CD4-positive, alpha-beta T cell treated with Interleukin-4 for 1 hour (primary cell): ENCODE measurements around the gene XRCC4.
"Not testable (repeated sequence)": the region's sequence is repeated elsewhere in the genome, so short reads cannot be mapped to it uniquely, and the experiment has no call there.

Source experiments
- DNase-seq, 2 donors: peaks; one replicate each; pipeline ENCODE4 v3.0.0-alpha.2; 2020 to 2022

XRCC4 gene

DNA sequence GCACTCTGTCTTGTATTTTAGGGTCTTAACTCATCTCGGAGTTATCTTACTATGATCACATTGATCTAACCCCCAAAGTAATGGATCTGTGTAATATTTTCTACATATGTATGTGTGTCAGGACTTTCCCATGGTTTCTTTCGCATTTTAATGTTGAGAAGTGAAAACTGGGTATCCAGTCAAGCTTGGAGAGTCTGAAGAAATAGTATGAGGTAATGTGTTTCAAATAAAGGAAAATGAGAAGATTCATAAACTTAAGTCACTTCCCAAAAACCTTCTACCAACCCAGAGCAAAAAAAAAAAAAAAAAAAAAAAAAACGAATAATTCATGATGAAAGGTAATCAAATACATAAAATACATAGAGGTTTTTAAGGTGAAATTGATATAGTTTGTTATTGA, 206.4 kb downstream of the XRCC4 start:
- DNase-seq = no peak

DNA sequence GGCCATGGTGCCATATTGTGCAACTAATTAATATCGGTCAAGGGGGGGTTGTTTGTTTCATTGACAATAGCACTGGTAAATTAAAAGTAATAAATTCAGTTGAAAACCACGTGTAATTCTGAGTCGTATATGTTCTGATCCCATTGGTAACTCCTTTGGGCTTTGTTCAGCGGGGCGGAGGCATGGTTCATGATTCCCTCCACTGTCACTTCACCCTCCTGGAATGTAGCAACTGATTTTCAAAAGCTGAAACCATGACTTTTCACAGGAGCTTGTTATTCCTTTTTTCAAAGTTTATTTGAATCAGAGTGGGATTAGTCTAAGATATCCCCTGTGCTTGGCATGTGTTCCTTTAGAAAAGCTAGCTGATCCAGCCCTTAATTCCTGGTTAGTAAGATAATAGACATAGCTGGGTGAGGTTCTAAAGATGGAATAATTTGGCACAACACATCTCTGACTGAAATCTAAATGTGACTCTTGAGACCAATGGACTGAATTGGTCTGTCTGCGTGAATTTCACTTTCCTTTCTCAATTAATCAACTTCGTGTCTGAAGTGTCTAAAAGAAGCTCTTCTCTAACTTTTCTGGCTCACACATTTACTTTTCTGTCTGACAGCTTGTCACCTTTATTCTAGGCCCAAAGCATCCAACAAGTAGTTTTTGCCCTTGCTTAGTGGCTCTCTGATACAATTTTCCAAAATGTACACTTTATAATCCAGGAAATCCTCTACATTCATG, 208.5 kb downstream of the XRCC4 start:
- no peak for DNase-seq

- DNase-seq = no peak
Measured at GRCh38 chr5:83294246-83294645, 216.9 kb downstream of the XRCC4 start.

GRCh38 chr5:83299353-83299752, 222.0 kb downstream of the XRCC4 start:
- no peak for DNase-seq

DNA sequence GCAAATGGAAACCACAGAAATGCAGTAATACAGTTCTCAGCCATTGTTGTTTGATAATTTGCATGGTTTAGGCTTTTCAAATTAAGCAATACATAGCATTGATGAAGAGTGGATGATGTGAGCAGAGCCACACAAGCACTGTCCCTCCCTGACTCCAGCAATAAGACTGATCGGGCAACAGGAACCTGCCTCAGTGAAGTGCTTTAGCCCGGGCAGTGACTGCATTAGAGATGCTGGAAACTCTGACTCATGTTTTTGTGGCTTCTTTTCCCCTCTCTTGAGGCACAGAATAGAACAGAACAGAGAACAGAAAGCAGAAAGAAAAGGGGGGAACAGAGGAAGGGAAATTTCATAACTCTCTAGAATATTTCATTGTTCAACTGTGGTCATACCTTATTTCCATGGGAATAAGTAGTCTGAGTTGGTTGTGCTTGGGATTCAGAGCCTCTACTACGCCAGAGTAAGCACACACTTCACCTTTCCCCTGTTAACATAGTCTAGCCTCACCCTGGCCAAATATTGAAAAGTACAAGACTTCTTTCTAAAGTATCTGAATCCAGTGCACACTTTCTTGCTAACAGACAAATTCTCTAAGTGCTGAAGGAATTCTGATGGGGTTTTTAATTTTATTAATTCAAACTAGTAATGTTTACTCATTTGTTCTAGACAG, 229.4 kb downstream of the XRCC4 start:
- DNase-seq = peak; percentile 22 to 68

DNA sequence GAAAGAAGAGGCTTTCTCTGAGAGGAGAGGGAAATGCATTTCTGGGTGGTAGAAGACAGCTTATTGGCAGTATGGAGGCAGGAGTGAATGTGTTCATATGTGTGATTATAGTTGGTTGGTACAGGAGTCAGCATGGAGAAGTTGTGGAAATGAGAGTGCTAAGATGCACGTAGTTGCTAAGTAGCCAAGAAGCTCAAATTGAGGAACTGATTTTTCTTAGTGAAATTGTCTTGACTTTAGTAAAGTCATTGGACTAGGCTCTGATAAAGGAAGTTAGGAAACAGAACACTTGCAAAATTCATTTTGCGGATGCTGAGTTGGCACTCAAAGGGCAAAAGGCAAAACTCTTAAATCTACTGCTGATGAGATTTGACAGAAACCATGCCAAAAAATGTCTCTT, 235.3 kb downstream of the XRCC4 start:
- peak; percentile 20 to 25 for DNase-seq

GRCh38 chr5:83313436-83313835, 236.1 kb downstream of the XRCC4 start:
- no peak for DNase-seq

DNA sequence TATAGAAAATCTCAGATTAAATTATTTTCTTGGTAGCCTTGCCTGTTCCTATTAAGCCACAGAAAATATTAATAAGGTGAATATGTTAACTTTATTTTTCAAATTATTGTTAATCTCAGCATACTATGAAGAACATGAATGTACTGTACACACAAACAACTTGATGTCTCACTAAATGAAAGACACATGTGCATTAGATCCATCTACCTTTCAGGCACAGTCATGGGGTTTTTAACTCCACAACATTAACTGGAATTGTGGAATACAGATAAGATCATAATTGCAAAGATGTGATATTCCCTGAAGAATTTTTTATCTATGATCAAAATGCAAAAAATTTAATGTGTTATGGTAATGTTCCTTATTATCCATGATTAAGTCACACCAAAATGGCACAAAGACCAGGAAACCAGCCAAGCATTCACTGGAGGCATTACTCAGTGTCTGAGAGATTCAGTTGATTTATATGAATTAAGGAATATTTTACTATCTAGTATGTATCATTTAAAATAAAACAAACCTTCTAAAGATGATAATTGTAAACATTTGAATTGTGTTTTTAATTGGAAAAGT, 244.2 kb downstream of the XRCC4 start:
- no peak for DNase-seq

DNA sequence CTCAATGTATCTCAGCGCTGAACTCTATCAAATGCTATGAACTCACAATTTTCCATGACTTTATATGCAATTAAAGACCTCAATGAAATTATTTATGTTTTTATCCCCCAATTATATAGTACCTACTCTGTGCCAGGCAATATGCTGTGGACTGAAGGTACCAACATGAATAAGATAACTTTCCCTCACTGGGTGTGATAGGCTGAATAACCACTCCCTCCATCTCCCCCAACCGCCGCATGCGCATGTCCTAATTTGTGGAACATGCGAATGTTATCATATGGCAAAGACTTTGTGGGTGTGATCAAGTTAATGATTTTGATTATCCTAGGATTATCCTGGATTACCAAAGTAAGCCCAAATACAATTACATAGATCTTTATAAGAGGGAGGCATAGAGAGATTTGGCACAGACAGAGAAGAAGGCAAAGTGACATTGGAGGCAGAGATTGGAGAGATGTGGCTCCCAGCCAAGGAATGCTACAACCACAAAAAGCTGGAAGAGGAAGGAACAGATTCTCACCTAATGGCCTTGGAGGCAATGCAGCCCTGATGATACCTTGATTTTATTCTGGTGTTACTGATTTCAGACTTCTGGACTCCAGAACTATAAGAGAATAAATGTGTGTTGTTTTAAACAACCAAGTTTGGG, 245.1 kb downstream of the XRCC4 start:
- DNase-seq = no peak

- no peak for DNase-seq
Measured at GRCh38 chr5:83323557-83324180, 246.3 kb downstream of the XRCC4 start.

DNA sequence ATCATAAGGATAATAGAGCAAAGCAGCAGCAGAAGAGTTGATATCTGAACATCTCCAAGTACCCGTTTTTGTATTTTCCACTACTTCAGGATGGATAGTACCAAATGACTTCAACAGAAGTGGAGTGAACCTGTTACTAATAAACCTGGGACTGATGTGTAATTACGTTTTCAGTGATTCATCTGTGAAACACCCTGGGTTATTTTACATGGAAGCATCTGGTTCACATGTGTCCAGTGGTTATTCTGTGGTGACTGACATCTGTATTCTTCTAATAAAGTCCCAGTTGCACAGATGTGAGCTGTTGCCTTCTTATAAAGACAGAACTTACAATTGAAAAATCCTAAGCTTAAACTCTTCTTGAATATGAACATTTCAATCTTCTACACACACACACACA, 254.5 kb downstream of the XRCC4 start:
- DNase-seq = no peak

GRCh38 chr5:83337453-83338035, 260.2 kb downstream of the XRCC4 start:
- no peak for DNase-seq

GRCh38 chr5:83340511-83340918, 263.2 kb downstream of the XRCC4 start:
- DNase-seq = peak in 1 of 2 donors; percentile 36

- no peak for DNase-seq
Measured at GRCh38 chr5:83341815-83342334, 264.5 kb downstream of the XRCC4 start.

GRCh38 chr5:83342465-83342864, 265.1 kb downstream of the XRCC4 start:
- DNase-seq = no peak

DNA sequence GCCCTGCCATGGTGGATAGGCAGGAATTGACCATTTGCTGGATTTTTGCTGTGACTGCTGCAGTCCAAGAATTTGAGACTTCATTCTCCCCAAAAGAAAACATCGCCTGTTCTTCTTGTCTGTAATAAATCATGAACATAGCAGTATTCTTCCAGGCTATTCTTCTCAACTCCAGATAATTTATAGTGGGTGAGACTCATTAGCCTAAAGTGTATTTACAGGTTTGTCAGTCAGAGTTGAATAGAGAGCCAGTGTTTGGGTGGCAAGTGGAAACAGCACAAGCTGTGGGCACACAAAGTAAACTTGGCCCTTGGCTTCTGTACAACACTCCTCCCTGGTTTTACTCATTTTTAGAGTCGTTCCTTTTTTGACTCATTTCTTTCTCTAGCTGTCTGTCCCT, 266.0 kb downstream of the XRCC4 start:
- no peak for DNase-seq

DNA sequence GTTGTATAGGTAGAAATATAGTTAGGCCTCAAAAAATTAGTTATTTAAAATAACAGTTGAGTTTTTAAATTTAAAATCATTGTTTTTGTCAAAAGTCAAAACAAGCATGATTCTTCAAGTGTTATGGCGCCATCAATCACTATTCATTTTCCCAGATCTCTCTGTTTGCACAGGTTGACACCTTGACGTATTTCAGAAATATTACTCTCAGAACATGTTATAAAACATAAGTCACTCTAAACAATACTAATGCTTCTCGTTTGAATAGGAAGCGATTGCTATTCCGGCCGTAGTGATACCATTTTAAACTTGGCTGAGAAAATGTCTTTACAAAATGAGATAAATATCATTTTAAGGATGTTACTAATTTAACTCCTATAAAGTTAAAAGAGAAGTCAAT, 268.1 kb downstream of the XRCC4 start:
- no peak for DNase-seq

DNA sequence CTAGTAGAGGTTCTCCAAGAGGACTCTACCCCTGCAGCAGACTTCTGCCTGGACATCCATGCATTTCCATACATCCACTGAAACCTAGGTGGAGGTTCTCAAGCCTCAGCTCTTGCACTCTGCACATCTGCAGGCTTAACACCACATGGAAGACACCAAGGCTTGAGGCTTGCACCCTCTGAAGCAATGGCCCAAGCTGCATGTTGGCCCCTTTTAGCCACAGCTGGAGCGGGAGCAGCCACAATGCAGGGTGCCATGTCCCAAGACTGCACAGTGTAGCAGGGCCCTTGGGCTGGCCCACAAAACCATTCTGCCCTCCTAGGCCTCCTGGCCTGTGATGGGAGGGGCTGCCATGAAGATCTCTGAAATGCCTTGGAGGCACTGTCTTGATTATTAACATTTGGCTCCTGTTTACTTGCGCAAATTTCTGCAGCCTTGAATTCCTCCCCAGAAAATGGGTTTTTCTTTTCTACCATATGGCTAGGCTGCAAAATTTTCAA, 271.0 kb downstream of the XRCC4 start:
- DNase-seq = no peak

GRCh38 chr5:83353231-83353630, 275.9 kb downstream of the XRCC4 start:
- no peak for DNase-seq

GRCh38 chr5:83353774-83354173, 276.4 kb downstream of the XRCC4 start:
- DNase-seq = no peak

GRCh38 chr5:83354958-83355357, 277.6 kb downstream of the XRCC4 start:
- no peak for DNase-seq

- not testable (repeated sequence) for DNase-seq
Measured at GRCh38 chr5:83355482-83356014, 278.2 kb downstream of the XRCC4 start.
